Activated CD4-positive, alpha-beta T cell treated with anti-CD3 and anti-CD28 coated beads, Interleukin-2, amount 50 U/mL, for 1 hour (primary cell): ENCODE data around the gene GPR135.

Experiments
- DNase-seq: peaks from one replicate; pipeline ENCODE4 v3.0.0-alpha.2; 2020

The GPR135 gene

DNA sequence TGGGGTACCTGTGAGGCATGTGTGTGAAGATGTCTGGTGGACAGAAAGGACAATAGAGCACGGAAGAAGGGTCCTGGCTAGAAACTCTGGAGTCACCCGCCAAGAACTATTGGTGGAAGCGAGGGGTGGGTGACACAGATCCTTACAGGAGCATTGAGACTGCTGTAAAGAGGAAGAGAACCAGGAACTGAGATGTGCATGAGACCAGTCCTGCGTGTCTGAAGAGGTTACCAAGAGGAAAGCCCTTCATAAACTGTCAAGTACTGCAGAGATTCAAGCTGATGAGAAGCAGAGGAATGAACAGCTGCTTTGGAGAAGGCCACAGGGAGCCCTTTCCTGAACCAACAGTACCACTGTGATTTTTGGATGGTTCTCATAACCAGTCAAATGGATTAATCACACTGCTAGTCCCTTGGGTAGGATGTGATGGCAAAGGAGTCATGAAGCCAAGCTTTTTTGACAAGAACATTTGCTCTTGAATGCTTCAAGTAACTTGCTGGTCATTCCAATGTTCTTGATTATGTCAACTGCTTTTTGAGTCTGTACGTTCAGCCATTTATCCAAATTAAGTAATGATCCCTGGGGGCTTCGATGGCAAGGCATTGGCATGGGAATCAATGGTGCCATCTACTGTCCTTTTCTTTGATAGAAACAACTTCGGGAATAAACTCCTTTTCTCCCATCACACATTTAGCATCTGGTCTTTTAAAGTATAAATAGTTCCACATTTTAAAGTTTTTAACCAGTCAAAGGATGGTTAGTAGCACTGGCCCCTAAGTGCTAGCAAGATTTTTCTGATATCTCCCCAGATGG lies 42.9 kb downstream of the GPR135 start:
- no peak for DNase-seq

GRCh38 chr14:59419303-59419702 lies 45.9 kb downstream of the GPR135 start:
- no peak for DNase-seq

DNA sequence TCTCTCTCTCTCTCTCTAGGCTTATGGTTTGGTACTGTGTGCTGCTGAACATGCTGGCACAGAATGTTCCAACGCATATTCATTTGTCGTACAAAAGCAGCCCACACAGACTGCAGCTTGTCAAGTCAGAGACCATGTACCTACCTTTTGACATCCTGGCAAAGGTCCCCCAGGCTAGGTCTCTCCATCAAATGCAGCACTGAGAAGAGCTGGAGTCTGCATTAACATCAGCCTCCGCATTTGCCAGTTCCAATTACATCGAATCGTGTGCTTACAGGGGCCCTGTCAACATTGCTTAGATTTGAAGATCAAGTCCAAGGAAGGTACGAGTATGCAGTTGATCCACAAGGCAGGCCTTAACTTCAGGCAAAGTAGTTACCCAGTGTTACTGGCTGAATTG lies 47.9 kb downstream of the GPR135 start:
- no peak for DNase-seq

DNA sequence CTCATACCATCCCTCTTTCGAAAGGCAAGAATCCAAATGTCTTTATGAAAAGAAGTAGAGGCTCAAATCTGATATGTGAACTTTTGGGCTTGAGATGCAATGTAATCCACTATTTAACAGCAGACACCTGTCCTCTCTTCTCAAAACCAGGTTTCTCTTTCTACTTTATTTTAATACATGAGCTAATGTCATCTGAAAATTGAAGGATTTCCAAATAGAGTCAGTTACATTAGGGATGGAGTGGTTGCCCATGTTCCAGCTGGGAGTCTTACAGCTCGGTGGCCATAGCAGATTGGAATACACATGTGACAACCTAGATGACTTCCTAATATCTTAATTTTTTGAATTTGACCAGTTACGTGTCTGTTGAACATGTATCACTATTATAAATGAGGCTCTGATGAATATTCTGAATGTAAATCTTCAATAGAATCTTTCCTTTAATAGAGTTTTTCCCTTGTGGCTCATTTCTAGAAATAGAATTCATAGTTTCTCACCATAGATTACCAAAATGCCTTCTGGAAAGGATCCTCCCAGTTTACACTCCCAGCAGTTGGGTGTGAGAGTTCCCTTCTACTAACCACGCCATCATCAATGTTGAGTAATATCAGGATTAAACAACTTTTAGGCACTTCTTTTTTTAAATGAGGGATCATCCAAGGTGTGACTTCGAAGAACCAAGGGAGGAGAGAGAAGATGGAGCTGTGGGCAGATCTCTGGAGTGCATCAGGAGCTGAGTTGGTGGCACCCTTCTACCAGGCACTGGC lies 49.2 kb downstream of the GPR135 start:
- no peak for DNase-seq
